ENCODE results near the gene SPAAR. TPM values are rescaled to one million over a fixed set of nuclear protein-coding genes. Genes with fewer than 3 reads are reported as not detected.

The SPAAR gene
- total RNA-seq, 1 experiment from 2014 or later = not detected

- Histone ChIP-seq H3K27me3 (replicated peaks) (no peaks in the 10 kb centered on the region), H3K36me3 (no peaks in the 10 kb centered on the region), H3K4me1 (replicated peaks) (peaks cover 27% of the 10 kb centered on the region), H3K4me3 (no peak overlapping the region), H3K27ac (no peak overlapping the region), H3K9me3 (replicated peaks) (no peaks in the 10 kb centered on the region)
- DNase-seq (ENCODE audit: low read depth in 1 of 2, low spot score in 2 of 2) = no peak
Measured at GRCh38 chr9:35939679-35940250, 30.5 kb downstream of the SPAAR start.

- no peak overlapping the region for H3K27ac ChIP-seq
- no peak for DNase-seq (ENCODE audit: low read depth in 1 of 2, low spot score in 2 of 2)
Measured at GRCh38 chr9:35940458-35941407, 31.4 kb downstream of the SPAAR start.

GRCh38 chr9:35942286-35942685, 33.0 kb downstream of the SPAAR start:
- no peak for DNase-seq (ENCODE audit: low read depth in 1 of 2, low spot score in 2 of 2)
- Histone ChIP-seq H3K36me3 (no peaks in the 10 kb centered on the region), H3K27me3 (replicated peaks) (no peaks in the 10 kb centered on the region)

More at GRCh38 chr9:35940458-35941407, 31.4 kb downstream of the SPAAR start:
- Histone ChIP-seq H3K27me3 (replicated peaks) (no peaks in the 10 kb centered on the region), H3K36me3 (no peaks in the 10 kb centered on the region), H3K4me3 (no peak overlapping the region), H3K4me1 (replicated peaks) (peaks cover 25% of the 10 kb centered on the region), H3K9me3 (replicated peaks) (no peaks in the 10 kb centered on the region)

GRCh38 chr9:35944173-35944572, 34.9 kb downstream of the SPAAR start:
- Histone ChIP-seq H3K36me3 (no peaks in the 10 kb centered on the region), H3K27me3 (replicated peaks) (no peaks in the 10 kb centered on the region), H3K9me3 (replicated peaks) (no peaks in the 10 kb centered on the region), H3K4me1 (replicated peaks) (peaks cover 9% of the 10 kb centered on the region), H3K4me3 (no peak overlapping the region), H3K27ac (no peak overlapping the region)
- DNase-seq (ENCODE audit: low read depth in 1 of 2, low spot score in 2 of 2) = no peak

More at GRCh38 chr9:35942286-35942685, 33.0 kb downstream of the SPAAR start:
- Histone ChIP-seq H3K27ac (no peak overlapping the region), H3K4me1 (replicated peaks) (peaks cover 10% of the 10 kb centered on the region), H3K4me3 (no peak overlapping the region), H3K9me3 (replicated peaks) (no peaks in the 10 kb centered on the region)

GRCh38 chr9:35944841-35945240, 35.6 kb downstream of the SPAAR start:
- Histone ChIP-seq H3K4me1 (replicated peaks) (peaks cover 11% of the 10 kb centered on the region), H3K36me3 (no peaks in the 10 kb centered on the region), H3K27ac (peak overlapping the region; percentile 15), H3K9me3 (replicated peaks) (no peaks in the 10 kb centered on the region), H3K4me3 (no peak overlapping the region), H3K27me3 (replicated peaks) (no peaks in the 10 kb centered on the region)
- no peak for DNase-seq (ENCODE audit: low read depth in 1 of 2, low spot score in 2 of 2)

GRCh38 chr9:35945341-35946018, 36.2 kb downstream of the SPAAR start:
- peaks cover 11% of the 10 kb centered on the region for H3K4me1 ChIP-seq (replicated peaks)
- H3K4me3 ChIP-seq = no peak overlapping the region
- no peaks in the 10 kb centered on the region for H3K27me3 ChIP-seq (replicated peaks)
- peak; percentile 67 to 76 for DNase-seq (ENCODE audit: low read depth in 1 of 2, low spot score in 2 of 2)
- peak overlapping the region; percentile 15 for H3K27ac ChIP-seq
- no peaks in the 10 kb centered on the region for H3K9me3 ChIP-seq (replicated peaks)
- H3K36me3 ChIP-seq = no peaks in the 10 kb centered on the region

- no peak overlapping the region for H3K4me3 ChIP-seq
- H3K36me3 ChIP-seq = no peaks in the 10 kb centered on the region
- no peaks in the 10 kb centered on the region for H3K27me3 ChIP-seq (replicated peaks)
- H3K9me3 ChIP-seq (replicated peaks) = no peaks in the 10 kb centered on the region
- peaks cover 20% of the 10 kb centered on the region for H3K4me1 ChIP-seq (replicated peaks)
- DNase-seq (ENCODE audit: low read depth in 1 of 2, low spot score in 2 of 2) = no peak
- H3K27ac ChIP-seq = no peak overlapping the region
Measured at GRCh38 chr9:35948451-35948850, 39.2 kb downstream of the SPAAR start.

GRCh38 chr9:35948901-35949318, 39.6 kb downstream of the SPAAR start:
- Histone ChIP-seq H3K27ac (no peak overlapping the region), H3K9me3 (replicated peaks) (no peaks in the 10 kb centered on the region), H3K4me3 (no peak overlapping the region), H3K4me1 (replicated peaks) (peaks cover 20% of the 10 kb centered on the region), H3K27me3 (replicated peaks) (no peaks in the 10 kb centered on the region), H3K36me3 (no peaks in the 10 kb centered on the region)
- DNase-seq (ENCODE audit: low read depth in 1 of 2, low spot score in 2 of 2) = no peak

GRCh38 chr9:35951736-35952135, 42.4 kb downstream of the SPAAR start:
- Histone ChIP-seq H3K36me3 (no peaks in the 10 kb centered on the region), H3K4me1 (replicated peaks) (peaks cover 14% of the 10 kb centered on the region), H3K27ac (peak overlapping the region; percentile 43), H3K9me3 (replicated peaks) (no peaks in the 10 kb centered on the region), H3K27me3 (replicated peaks) (no peaks in the 10 kb centered on the region), H3K4me3 (no peak overlapping the region)
- peak; percentile 34 to 46 for DNase-seq (ENCODE audit: low read depth in 1 of 2, low spot score in 2 of 2)

- Histone ChIP-seq H3K4me1 (replicated peaks) (peaks cover 14% of the 10 kb centered on the region), H3K4me3 (no peak overlapping the region), H3K36me3 (no peaks in the 10 kb centered on the region), H3K27ac (no peak overlapping the region; the same call in 1 of the 2 replicates), H3K27me3 (replicated peaks) (no peaks in the 10 kb centered on the region), H3K9me3 (replicated peaks) (no peaks in the 10 kb centered on the region)
- no peak for DNase-seq (ENCODE audit: low read depth in 1 of 2, low spot score in 2 of 2)
Measured at GRCh38 chr9:35952526-35953191, 43.4 kb downstream of the SPAAR start.

- no peak overlapping the region for H3K27ac ChIP-seq
- no peak overlapping the region for H3K4me3 ChIP-seq
- H3K4me1 ChIP-seq (replicated peaks) = peaks cover 10% of the 10 kb centered on the region
- DNase-seq (ENCODE audit: low read depth in 1 of 2, low spot score in 2 of 2) = peak; percentile 37 to 45
- no peaks in the 10 kb centered on the region for H3K27me3 ChIP-seq (replicated peaks)
- no peaks in the 10 kb centered on the region for H3K36me3 ChIP-seq
- H3K9me3 ChIP-seq (replicated peaks) = no peaks in the 10 kb centered on the region
Measured at GRCh38 chr9:35954942-35955546, 45.8 kb downstream of the SPAAR start.

- no peak overlapping the region for H3K4me3 ChIP-seq
- no peaks in the 10 kb centered on the region for H3K9me3 ChIP-seq (replicated peaks)
- DNase-seq (ENCODE audit: low read depth in 1 of 2, low spot score in 2 of 2) = no peak
Measured at GRCh38 chr9:35956651-35957050, 47.4 kb downstream of the SPAAR start.

More at GRCh38 chr9:35956651-35957050, 47.4 kb downstream of the SPAAR start:
- no peaks in the 10 kb centered on the region for H3K36me3 ChIP-seq
- no peaks in the 10 kb centered on the region for H3K27me3 ChIP-seq (replicated peaks)
- H3K4me1 ChIP-seq (replicated peaks) = peaks cover 6% of the 10 kb centered on the region
- H3K27ac ChIP-seq = no peak overlapping the region
